Measurements from ENCODE around the gene LRP1B.

DNA sequence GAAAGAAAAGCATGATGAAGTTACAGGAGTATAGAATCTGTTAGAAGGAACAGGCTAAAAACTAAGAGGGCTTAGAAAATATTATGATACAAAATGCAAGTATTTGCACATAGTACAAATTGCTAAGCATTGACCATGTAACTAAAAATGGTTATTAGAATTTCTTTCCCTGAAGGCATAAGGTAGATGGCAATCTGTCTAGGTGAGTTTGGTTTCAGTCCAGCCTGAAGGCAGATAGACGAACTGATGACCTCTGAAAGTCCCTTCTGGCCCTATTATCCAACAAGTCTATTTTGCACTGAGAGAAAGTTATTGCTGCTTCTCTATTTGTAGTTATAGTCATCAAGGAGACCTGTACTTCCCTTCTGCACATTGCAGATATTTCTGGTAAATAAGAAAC, 663.5 kb downstream of the LRP1B start:
- no peak for TF ChIP-seq POLR2AphosphoS5 (IDR thresholded peaks at IDR 0.05; ENCODE audit: low read depth, low read length)
- TF ChIP-seq, protein P1, sequence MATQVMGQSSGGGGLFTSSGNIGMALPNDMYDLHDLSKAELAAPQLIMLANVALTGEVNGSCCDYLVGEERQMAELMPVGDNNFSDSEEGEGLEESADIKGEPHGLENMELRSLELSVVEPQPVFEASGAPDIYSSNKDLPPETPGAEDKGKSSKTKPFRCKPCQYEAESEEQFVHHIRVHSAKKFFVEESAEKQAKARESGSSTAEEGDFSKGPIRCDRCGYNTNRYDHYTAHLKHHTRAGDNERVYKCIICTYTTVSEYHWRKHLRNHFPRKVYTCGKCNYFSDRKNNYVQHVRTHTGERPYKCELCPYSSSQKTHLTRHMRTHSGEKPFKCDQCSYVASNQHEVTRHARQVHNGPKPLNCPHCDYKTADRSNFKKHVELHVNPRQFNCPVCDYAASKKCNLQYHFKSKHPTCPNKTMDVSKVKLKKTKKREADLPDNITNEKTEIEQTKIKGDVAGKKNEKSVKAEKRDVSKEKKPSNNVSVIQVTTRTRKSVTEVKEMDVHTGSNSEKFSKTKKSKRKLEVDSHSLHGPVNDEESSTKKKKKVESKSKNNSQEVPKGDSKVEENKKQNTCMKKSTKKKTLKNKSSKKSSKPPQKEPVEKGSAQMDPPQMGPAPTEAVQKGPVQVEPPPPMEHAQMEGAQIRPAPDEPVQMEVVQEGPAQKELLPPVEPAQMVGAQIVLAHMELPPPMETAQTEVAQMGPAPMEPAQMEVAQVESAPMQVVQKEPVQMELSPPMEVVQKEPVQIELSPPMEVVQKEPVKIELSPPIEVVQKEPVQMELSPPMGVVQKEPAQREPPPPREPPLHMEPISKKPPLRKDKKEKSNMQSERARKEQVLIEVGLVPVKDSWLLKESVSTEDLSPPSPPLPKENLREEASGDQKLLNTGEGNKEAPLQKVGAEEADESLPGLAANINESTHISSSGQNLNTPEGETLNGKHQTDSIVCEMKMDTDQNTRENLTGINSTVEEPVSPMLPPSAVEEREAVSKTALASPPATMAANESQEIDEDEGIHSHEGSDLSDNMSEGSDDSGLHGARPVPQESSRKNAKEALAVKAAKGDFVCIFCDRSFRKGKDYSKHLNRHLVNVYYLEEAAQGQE (IDR thresholded peaks at IDR 0.05; ENCODE audit: insufficient read depth in 1 of 2, low read depth in 2 of 2, low read length in 2 of 2): no peak
- no peak for TF ChIP-seq TAF1 (IDR thresholded peaks at IDR 0.05; ENCODE audit: borderline replicate concordance, insufficient read depth, low read length)
- TF ChIP-seq SIN3A (IDR thresholded peaks at IDR 0.05; ENCODE audit: borderline replicate concordance, insufficient read depth, low read length): no peak
- TF ChIP-seq FOXP2 (optimal IDR thresholded peaks at IDR 0.05; ENCODE audit: borderline replicate concordance, extremely low read depth, extremely low read length, insufficient read depth): no peak

All from PFSK-1 (cell line).